T-helper 2 cell (primary cell): Measurements from ENCODE around the gene CDK4.
"Not testable (repeated sequence)": the region's sequence is repeated elsewhere in the genome, so short reads cannot be mapped to it uniquely, and the experiment has no call there.

Experiments used
- DNase-seq, 5 experiments: peaks; one replicate each; pipeline versions ENCODE4 v3.0.0 to v3.0.0-alpha.2; 2012 to 2022

Gene CDK4

DNA sequence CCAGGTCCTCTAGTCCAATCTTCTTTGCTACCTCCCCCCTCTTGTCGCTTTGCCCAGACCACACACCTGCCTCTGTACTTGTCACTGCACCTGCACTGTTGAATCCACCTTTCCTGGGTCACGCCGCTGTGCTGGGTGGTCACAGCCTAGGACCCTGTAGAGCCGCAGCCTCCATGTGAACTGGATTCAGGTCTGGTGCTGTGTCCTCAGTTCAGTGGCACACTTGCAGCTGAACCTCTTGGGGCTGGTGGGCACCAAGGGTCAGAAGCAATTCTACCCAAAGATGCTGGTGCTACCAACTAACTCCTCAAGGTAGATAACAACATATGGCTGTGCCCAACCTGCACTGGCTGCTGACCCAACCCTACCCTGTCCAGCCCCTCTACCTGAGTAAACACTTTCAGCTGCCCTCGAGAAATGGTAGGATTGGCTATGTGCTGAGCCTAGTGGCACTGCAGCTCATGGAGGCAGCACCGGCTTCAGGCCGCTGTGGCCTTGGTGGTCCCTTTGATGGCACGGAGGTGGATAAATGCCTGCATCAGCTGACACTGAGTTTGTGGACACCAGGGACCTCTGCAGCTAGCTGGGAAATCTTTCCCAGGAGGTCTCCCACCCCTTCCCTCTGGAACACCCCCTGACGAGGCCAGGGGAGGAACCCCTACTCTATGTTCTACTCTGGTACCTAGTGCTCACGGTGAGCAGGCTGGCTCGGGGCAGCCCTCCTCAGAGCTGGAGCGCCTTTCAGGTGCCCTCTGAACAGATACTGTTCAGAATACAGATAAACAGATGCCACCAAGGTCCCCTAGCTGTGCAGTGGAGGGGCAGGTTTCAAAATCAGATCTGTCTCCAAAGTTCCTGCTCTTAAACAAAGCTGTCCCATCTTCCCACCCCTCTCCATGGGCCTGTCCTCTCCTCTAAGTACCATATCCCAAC is 27.8 kb downstream of the CDK4 start:
- DNase-seq, result no peak

DNA sequence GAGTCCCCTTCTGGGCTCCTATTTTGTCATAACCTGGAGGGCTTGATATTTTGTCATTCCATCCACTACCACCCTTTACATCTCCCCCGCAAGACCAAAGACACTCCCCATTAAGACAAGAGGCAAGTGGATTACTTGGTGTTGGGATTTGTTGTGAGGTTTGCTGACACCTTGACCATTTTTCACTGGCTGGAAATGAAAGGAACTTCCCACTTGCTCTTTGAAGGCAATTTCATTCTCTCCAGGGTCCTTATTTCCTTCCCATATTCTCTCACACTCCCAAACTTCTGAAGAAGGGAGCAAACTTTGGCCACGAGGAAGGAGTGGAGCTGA is 28.5 kb downstream of the CDK4 start:
- no peak for DNase-seq

DNA sequence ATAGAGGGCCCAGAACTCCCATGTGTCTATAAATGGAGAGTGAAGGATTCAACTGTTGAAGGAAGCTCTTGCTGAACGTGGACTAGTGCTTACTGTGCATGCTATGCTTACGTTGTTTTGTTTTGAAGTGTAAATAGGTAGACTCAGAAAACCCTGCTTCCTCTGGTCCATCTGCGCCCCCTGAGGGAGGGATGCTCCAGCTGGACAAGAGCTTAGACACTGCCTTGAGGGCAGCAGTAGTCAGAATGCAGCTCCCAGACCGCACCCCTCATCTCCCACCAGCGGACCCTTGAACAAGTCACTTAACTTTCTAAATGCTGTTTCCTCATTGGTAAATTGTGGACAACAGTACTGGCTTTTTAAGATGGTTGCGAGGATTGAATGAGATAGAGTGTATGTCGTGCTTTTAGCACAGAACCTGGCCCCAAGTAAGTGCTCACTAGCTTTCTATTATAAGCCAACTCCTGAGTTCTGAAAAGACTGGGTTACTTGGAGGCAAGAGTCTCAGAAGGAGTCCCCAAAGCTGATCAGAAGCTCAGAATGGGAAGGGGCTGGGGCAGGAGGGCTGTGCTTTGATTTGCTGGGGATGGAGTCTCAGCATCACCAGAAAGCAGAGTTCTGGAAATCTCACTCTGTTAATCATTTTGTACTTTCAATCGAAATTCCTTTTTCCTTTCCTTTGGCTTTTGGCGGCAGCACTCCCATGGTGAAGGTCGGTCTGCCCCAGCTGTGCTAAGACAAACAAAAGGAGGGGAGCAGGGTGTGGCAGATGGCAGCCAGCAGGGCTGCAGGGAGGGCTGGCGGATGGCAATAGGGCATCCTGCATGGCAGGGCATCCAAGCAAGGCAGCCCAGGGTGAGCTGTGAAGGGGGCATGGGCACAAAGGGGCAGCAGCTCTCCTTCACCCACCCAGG is 29.1 kb downstream of the CDK4 start:
- DNase-seq, result no peak

DNA sequence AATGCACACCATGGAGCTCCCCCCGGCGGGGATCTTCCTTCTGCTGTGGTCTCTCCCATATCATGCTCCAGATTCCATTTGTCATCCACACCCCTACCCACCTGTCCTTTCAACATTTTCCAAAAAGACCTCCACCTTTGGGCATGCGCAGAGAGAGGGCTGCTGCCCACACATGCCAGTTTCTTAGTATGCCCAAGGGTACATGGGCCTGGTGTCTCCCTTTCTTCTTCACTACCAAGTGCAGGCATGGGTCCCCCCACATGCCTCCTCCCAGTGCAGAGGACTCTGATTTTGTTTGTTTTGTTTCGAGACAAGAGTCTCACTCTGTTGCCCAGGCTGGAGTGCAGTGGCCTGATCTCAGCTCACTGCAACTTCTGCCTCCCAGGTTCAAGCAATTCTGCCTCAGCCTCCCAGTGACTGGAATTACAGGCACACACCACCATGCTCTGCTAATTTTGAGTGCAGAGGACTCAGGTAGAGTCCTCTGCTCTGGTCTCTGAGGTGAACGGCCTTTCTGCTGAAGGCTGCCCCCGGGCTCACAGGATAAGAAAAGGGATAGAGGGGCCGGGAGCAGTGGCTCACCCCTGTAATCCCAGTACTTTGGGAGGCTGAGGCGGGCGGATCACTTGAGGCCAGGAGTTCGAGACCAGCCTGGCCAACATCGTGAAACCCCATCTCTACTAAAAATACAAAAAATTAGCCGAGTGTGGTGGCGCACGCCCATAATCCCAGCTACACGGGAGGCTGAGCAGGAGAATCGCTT is 30.1 kb downstream of the CDK4 start:
- DNase-seq, result not testable (repeated sequence)

DNA sequence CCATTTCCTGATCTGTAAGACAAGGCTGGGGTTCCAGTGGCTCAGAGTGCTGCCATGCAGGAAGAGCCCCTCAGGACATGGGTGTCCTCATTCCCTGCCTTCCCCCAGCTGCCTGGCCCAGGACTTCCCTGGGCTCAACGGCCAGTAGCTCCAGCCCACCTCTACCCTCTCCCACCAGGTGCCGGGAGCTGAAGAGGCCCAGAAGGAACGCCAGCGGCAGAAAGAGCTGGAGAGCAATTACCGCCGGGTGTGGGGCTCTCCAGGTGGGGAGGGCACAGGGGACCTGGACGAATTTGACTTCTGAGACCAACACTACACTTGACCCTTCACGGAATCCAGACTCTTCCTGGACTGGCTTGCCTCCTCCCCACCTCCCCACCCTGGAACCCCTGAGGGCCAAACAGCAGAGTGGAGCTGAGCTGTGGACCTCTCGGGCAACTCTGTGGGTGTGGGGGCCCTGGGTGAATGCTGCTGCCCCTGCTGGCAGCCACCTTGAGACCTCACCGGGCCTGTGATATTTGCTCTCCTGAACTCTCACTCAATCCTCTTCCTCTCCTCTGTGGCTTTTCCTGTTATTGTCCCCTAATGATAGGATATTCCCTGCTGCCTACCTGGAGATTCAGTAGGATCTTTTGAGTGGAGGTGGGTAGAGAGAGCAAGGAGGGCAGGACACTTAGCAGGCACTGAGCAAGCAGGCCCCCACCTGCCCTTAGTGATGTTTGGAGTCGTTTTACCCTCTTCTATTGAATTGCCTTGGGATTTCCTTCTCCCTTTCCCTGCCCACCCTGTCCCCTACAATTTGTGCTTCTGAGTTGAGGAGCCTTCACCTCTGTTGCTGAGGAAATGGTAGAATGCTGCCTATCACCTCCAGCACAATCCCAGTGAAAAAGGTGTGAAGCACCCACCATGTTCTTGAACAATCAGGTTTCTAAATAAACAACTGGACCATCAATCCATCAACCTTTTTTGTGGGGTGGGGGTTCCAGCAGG is 31.2 kb downstream of the CDK4 start:
- no peak for DNase-seq

DNA sequence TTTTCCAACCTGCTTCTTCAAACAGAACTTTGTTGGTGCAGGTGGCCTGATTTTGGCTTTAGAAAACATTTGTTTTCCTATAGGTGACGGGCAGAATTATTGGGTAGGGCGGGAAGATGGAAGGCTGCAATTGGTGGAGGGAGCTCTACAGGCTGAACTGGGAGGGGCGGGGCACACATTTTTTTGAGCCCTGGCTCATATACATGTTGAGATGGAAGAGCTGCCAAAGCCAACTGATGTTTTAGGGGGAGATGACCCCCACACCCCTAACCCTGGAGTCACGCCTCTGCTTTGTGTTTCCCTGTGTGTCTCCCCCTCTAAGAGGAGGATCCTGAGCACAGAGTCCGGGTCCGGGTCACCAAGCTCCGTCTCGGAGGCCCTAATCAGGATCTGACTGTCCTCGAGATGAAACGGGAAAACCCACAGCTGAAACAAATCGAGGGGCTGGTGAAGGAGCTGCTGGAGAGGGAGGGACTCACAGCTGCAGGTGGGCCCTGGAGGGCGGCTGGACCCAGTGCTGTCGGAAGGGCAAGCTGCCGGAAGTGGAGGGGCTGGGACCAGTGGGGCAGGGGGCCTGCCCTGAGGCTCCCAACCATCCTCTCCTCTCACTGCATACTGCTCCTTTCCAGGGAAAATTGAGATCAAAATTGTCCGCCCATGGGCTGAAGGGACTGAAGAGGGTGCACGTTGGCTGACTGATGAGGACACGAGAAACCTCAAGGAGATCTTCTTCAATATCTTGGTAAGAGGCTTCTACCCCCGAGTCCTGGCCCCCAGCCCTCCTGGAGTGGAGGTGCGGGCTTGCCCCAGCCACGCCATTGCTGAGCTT is 32.1 kb downstream of the CDK4 start:
- DNase-seq, result no peak

DNA sequence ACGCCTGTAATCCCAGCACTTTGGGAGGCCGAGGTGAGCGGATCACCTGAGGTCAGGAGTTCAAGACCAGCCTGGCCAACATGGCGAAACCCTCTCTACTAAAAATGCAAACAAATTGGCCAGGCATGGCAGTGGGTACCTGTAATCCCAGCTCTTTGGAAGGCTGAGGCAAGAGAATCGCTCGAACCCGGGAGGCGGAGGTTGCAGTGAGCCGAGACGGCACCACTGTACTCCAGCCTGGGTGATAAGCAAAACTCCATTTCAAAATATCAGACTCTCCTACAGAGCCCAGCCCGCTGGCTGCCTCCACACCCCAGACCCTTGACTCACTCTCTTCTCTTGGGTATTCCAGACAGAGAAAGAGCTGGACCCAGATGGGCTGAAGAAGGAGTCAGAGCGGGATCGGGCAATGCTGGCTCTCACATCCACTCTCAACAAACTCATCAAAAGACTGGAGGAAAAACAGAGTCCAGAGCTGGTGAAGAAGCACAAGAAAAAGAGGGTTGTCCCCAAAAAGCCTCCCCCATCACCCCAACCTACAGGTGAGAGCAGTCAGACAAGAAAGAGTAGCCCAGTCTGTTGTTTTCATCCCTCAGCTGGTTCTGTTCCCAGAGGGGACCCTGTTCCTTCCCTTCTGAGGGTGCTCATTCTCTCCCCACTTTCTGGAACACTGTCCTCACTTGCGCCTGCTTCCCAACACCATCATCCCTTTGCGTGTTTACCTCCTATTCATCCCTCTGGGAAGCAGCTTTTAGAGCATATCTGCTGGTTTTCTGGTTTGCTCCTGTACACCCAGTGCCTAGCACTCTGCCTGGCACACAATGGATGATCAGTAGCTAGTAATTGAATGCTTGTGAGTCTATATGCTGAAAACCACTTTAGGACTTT is 33.2 kb downstream of the CDK4 start:
- no peak for DNase-seq

DNA sequence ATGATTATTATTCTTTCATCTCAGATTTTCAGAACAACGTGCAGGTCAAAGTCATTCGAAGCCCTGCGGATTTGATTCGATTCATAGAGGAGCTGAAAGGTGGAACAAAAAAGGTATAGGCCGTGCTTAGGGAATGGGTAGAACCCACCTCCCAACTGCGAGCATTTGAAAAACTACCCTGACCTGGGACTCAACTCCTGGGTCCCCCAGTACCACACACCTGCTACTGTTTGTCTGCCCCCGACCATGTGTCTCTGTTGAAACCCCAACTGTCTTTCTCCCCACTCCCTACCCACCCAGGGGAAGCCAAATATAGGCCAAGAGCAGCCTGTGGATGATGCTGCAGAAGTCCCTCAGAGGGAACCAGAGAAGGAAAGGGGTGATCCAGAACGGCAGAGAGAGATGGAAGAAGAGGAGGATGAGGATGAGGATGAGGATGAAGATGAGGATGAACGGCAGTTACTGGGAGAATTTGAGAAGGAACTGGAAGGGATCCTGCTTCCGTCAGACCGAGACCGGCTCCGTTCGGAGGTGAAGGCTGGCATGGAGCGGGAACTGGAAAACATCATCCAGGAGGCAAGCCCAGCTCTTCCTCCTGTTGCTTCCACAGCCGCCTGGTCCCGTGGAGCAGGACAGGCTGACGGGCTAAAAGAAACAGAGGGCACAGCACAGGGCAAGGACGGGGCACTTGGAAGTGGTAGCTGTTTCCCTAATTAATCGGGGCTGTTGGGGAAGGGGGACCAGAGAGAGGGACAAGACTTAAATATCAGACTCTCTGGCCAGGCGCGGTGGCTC is 34.1 kb downstream of the CDK4 start:
- DNase-seq, result no peak

DNA sequence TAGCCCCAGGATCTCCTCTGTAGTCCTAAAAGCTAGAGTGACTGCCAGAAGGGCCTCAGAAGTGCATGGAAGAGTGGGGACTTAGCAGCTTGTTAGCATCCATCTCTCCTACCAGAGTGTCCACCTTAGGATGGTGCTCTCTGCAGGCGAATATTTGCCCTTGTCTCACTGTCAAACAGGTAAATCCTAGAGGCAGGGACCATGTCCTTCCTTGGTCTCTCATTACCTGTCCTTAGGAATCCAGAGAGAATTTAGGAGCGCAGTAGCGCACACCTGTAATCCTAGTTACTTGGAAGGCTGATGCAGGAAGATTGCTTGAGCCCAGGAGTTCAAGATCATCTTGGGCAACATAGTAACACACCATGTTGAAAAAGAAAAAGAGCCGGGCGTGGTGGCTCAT is 35.0 kb downstream of the CDK4 start:
- no peak for DNase-seq

DNA sequence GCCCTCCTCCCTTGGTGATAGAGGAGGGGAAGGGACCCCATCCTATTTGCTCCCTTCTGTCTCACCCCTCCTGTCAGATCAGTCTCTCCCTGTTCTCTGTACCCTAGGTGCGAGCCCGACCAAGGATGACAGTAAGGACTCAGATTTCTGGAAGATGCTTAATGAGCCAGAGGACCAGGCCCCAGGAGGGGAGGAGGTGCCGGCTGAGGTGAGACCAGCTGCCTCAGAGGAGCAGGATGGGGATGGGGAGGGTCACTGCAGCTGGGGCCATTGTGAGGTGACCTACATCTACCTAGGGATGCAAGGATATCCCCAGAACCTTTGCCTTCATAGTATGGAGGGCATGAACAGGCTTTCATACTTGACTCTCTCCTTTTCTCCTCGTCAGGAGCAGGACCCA is 35.8 kb downstream of the CDK4 start:
- DNase-seq, result no peak

DNA sequence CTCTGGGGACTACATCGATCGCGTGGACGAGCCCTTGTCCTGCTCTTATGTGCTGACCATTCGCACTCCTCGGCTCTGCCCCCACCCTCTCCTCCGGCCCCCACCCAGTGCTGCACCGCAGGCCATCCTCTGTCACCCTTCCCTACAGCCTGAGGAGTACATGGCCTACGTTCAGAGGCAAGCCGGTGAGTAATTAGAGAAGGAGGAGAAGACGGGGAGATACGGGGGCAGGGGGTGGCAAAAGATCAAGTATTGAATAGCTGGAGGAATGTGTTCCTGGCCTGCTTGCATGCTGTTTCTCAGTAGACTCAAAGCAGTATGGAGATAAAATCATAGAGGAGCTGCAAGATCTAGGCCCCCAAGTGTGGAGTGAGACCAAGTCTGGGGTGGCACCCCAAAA is 36.3 kb downstream of the CDK4 start:
- no peak for DNase-seq

DNA sequence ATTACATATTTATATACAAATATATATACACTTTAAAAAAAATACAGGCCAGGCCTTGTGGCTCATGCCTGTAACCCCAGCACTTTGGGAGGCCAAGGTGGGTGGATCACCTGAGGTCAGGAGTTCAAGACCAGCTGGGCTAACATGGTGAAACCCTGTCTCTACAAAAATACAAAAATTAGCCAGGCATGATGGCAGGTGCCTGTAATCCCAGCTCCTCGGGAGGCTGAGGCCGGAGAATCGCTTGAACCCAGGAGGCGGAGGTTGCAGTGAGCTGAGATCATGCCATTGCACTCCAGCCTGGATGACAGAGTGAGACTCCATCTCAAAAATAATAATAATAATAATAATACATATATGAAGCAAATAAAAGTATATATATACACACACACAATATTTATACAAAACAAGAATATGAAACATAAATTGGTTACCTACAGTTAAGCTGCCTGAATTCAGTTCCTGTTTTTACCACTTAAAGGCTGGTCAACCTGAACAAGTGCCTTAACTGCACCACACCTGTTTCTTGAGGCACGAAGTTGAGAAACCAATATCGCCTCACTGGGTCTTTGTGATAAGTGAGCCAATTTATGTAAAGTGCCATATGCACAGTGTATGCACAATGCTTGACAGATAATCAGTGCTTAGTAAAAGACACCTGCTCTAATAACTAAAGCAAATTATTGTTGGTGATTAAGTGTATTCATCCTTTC is 36.9 kb downstream of the CDK4 start:
- not testable (repeated sequence) for DNase-seq

DNA sequence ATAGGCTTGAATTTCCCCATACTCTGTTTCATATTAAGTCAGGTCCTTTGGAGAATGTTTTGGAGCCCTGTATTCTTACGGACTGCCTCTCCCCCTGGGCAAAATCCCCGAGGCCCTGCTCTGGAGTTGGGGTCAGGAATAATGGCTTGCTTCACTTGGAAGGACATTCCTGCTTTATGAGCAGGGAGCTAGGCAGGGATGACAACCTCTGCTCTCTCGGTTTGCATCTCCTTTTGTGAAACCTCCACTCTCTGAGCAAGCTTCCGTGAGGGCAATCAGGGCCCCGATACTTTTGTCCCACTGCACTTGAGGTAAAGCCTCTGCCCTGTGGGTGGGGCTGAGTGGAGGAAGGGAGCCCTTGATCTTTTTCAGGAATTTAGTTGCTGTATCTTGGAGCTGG is 38.9 kb downstream of the CDK4 start:
- DNase-seq, result no peak

DNA sequence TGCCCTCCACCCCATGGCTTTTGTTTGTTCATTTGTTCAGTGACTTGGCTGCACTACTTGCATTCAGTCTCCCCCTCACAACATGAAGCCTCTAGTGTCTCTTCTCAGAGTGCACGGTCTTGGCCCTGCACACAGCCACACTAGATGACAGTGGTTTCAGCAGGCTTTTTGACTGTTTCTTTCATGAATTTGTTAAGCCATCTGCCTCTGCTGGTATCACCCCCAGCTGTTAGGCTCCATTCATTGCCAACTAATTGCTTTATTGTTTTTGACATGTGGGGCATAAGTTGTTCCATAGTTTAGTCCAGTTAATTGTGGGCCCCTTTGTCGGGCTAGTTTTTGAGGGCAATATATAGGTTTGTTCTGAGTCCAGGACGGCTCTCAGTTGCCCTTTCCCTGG is 39.4 kb downstream of the CDK4 start:
- DNase-seq, result no peak

DNA sequence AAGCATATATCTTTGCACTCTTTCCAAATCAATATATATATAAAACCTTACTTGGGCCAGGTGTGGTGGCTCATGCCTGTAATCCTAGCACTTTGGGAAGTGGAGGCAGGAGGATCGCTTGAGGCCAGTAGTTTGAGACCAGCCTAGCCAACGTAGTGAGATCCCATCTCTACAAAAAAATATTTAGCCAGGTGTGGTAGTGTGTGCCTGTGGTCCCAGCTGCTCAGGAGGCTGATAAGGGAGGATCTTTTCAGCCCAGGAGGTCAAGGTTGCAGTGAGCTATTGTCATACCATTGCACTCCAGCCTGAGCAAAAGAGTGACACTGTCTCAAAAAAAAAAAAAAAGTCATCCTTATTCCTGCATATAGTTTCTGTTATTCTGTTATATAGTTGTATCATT is 43.8 kb downstream of the CDK4 start:
- DNase-seq, result no peak

DNA sequence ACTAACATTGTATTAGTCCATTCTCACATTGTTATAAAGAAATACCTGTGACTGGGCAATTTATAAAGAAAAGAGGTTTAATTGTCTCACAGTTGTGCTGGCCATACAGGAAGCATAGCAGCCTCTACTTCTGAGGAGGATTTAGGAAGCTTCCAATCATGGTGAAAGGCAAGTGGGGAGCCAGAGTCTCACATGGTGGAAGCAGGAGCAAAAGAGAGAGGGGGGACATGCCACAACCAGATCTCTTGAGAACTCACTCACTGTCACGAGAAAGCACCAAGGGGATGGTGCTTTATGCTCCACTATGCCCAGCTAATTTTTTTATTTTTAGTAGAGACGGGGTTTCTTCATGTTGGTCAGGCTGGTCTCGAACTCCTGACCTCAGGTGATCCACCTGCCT is 44.9 kb downstream of the CDK4 start:
- no peak for DNase-seq

DNA sequence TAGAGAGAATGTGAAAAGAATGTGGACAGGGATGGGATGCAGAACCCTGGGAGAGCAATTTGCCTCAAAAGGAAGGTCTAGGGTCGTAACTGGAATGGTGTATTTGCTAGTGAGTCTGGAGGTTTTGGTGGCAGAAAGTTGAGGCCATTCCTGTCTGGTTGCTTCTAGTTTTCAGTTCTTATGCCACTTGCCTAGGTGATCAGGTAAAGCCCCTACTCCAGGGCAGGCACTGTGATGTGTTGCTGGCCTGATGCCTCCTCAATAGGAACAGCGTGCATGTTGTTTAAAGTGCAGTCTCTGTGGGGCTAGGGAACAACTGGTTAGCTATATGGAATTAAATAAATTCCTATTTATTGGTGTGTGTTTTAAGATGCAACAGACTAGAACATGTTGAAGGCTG is 51.8 kb downstream of the CDK4 start:
- no peak for DNase-seq

DNA sequence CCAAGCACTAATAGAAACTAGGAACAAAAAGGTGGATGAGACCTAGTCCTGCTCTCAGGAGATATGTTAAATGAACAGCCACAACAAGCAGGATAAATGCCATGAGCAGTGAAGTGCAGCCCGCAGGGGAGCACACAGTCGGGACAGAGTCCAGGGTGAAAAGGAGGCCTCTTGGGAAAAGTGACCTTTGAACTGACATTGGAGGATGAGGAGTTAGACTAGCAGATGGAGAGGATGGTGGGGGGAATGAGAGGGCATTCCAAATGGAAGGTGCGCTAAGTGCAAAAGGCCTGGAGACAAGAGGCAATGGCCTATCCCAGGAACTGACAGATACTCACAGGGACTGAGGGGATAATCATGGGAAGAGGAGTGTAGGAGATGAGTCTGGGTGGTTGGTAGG is 53.7 kb downstream of the CDK4 start:
- DNase-seq, result no peak
